Dedifferentiated amniotic fluid mesenchymal stem cell (primary cell): ENCODE measurements around the gene IQCN.
A peak's percentile ranks its signal among the peaks of the same experiment; 100 is the strongest.

Experiments
- DNase-seq: peaks from one replicate; pipeline ENCODE4 v3.0.0-alpha.2; 2016; ENCODE audit errors: extremely low spot score

The IQCN gene

GRCh38 chr19:18231775-18232174 lies 42.5 kb downstream of the IQCN start:
- DNase-seq: no peak

DNA sequence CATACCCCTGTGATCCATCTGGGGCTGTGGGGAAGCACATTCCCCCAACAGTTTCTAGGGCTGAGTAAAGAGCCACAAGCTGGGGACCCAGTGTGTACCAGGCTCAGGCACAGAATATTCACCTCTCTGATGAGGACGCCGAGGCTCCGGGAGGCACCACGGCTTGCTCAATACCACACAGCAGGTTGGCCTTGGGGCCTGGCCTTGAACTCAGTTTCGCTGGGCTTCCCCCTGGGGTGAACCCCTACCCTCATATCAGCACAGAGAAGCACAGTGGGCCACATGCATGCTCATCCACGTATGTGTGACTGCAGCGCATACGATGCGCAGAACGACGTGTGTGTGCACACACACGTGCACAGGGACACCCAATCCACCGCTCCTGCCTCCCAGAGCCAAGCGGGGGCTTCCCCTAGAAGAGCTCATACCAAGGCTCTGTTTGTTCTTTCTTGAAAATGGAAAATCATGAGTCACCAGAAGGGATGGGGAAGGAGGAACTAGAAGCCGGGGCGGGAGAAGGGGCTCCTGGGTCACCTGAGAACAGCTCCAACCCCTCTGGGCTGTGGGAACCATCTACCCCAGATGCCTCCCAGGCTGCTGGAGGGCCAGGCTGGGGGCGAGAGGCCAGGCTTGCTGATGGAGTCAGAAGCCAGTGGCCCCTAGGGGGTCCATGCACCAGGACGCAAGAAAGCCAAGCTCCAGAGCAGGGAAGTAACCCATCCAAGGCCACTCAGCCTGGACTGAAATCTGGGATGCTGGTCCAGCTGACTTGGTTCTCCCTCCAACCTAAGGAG lies 43.1 kb downstream of the IQCN start:
- DNase-seq: no peak

GRCh38 chr19:18229915-18230314 lies 44.3 kb downstream of the IQCN start:
- DNase-seq: no peak

DNA sequence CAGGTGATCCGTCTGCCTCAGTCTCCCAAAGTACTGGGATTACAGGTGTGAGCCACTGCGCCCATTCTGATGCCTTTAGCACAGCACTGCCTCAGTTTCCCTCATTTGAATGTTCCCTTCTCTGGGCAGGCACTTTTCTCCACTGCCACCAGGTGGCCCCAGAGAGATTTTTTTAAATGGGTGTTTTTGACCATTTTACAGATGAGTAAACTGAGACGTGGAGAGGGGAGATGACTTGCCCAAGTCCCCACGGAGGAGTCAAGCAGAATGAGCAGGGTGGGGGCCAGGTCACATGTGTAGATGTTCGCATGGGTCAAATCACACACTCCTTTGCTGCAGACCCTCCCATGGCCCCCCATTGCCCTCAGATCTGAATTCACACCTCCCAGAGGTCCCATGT lies 44.8 kb downstream of the IQCN start:
- DNase-seq: no peak

GRCh38 chr19:18227781-18228271 lies 46.4 kb downstream of the IQCN start:
- DNase-seq: no peak

- no peak for DNase-seq
Measured at GRCh38 chr19:18226956-18227780, 47.1 kb downstream of the IQCN start.

GRCh38 chr19:18225702-18226468 lies 48.4 kb downstream of the IQCN start, which contains the start of gene PDE4C:
Gene PDE4C (minus strand): TSS chr19:18226438. CDS start chr19:18226415, 23 bp downstream.
- DNase-seq: no peak

- DNase-seq: no peak
Measured at GRCh38 chr19:18225355-18225701, 48.9 kb downstream of the IQCN start.

GRCh38 chr19:18224525-18225354 lies 49.5 kb downstream of the IQCN start:
- DNase-seq: peak; percentile 100

- DNase-seq: no peak
Measured at GRCh38 chr19:18223860-18224524, 50.3 kb downstream of the IQCN start.

GRCh38 chr19:18221815-18222725 lies 52.2 kb downstream of the IQCN start:
- DNase-seq: no peak

DNA sequence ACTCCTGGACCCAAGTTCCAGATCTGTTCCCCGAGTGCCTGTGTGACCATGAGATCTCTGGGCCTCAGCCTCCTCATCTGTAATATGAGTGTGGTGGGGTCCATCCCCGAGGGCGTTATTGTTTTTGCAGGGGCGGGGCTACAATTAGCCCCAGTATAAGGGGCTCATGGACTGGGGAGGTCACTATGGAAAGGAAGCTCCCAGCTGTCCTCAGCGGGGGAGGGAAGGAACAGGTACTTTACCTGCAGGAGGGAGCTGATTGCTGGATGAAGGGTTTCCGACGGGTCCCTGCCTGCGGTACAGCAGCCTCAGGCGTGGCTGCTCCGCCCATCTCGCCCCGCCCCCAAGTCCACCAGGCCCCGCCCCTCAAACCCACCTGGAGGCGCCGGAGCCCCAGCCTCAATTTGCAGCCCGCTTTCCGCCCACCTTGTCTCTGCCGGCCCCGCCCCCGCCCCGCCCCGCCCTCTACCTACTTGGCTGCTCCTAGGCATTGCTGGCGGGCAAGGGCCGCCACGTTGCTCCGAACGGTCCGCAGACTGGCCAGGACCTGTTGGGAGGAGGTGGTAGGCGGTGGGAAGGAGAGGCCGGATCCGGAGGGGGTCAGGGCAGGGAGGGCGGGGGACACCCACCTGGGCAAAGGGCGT lies 53.5 kb downstream of the IQCN start:
- no peak for DNase-seq

DNA sequence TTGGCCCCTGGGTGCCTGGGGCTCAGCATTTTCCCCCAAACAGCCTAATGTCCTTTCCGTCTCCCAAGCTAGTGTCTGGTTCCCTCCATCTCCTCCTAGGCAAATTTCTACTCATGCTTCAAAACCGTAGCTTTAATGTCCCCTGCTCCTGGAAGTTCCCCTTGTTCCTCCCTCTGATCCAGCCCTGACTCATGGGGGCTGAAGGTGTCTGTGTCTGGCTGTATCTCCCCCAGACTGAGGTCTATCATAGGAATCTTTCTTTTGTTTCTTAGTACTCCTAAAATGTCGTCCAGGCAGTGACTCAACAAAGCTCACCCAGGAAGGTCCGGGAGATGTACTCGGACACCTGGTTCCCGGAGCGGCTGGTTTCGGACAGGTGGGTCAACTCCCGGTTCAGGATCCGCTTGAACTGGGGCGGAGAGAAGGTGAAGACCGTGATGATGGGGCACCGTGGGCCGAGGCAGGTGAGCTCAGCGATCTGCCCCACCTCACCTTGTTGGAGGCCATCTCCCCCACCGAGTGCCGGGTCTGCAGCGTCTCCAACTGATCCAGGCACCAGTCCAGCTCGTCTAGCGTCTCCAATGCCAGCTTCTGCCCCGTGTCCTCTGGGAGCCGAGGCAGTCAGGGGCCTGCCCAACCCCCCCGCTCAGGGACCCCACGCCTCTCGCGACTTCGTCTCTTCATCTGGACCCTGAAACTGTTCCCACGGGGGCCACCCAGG lies 54.2 kb downstream of the IQCN start:
- DNase-seq: no peak

GRCh38 chr19:18218600-18218999 lies 55.7 kb downstream of the IQCN start:
- no peak for DNase-seq

DNA sequence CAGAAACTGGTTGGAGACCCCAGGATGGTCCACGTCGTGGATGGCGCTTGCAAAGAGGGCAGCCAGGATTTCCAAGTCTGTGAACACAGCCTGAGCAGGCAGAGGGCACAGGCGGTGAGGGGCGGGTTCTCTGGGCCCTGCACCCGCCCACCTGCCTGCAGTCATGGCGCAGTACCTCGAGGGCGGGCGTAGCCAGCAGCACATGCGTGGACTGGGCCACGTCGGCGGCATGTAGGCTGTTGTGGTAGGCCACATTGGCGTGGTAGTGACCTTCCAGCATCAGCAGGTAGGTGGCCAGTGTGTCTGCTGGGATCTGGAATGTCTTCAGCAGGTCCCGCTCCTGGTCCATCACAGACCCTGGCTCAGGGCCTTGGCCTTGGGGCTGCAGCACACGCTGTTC lies 56.1 kb downstream of the IQCN start:
- DNase-seq: no peak

- no peak for DNase-seq
Measured at GRCh38 chr19:18216789-18217188, 57.5 kb downstream of the IQCN start.

GRCh38 chr19:18214779-18215433 lies 59.3 kb downstream of the IQCN start:
- DNase-seq: no peak

- DNase-seq: no peak
Measured at GRCh38 chr19:18211683-18212082, 62.6 kb downstream of the IQCN start.
